Kidney epithelial cell (primary cell): ENCODE results near the gene PSMD9. TPM values are rescaled to one million over a fixed set of nuclear protein-coding genes. Genes with fewer than 3 reads are reported as not detected.

ENCODE experiments used
- DNase-seq: peaks from one replicate; pipeline ENCODE4 v3.0.0-alpha.2; 2010; ENCODE audit warnings: low read depth
- H3K27me3 ChIP-seq: 2 replicates; pipeline ENCODE4 v1.6.0; 2011; ENCODE audit warnings: low read length; ENCODE audit not compliant: control insufficient read depth, insufficient read depth
- H3K36me3 ChIP-seq: 2 replicates; pipeline ENCODE4 v1.5.1; 2011; ENCODE audit warnings: low read length; ENCODE audit not compliant: control insufficient read depth, insufficient read depth
- H3K4me3 ChIP-seq: 2 replicates; pipeline ENCODE4 v1.5.1; 2011; ENCODE audit warnings: low read depth, mild to moderate bottlenecking, control low read depth, low read length
- CTCF ChIP-seq: IDR thresholded peaks from 2 replicates; pipeline ENCODE4 v1.5.1; 2011; ENCODE audit warnings: mild to moderate bottlenecking, moderate library complexity, low read length, control low read depth, inconsistent platforms; ENCODE audit not compliant: insufficient read depth, poor library complexity, severe bottlenecking
- total RNA-seq: library from RNA; depleted of rRNA; stranded (reverse); fragments of >200 nt; gene quantifications from 2 replicates; pipeline ENCODE4 v1.2.3, GENCODE V29; 2015

The PSMD9 gene
- total RNA-seq, 1 donor from 2014 or later: 151 TPM

GRCh38 chr12:121899590-121899989, 11.0 kb downstream of the PSMD9 start:
- TF ChIP-seq CTCF: no peak
- H3K36me3 ChIP-seq: peaks cover 9% of the 10 kb centered on the region

GRCh38 chr12:121903202-121903601, 14.6 kb downstream of the PSMD9 start:
- H3K27me3 ChIP-seq: no peaks in the 10 kb centered on the region
- no peak for TF ChIP-seq CTCF
- peaks cover 7% of the 10 kb centered on the region for H3K36me3 ChIP-seq
- H3K4me3 ChIP-seq: no peak overlapping the region
- no peak for DNase-seq

More at GRCh38 chr12:121899590-121899989, 11.0 kb downstream of the PSMD9 start:
- DNase-seq: no peak
- Histone ChIP-seq H3K27me3 (no peaks in the 10 kb centered on the region), H3K4me3 (no peak overlapping the region)

GRCh38 chr12:121905746-121906145, 17.2 kb downstream of the PSMD9 start:
- H3K27me3 ChIP-seq: no peaks in the 10 kb centered on the region
- DNase-seq: no peak
- H3K36me3 ChIP-seq: peaks cover 7% of the 10 kb centered on the region
- no peak overlapping the region for H3K4me3 ChIP-seq
- TF ChIP-seq CTCF: no peak

- Histone ChIP-seq H3K27me3 (no peaks in the 10 kb centered on the region), H3K36me3 (no peaks in the 10 kb centered on the region), H3K4me3 (no peak overlapping the region)
- DNase-seq: no peak
- TF ChIP-seq CTCF: no peak
These were observed 20.1 kb downstream of the PSMD9 start for GRCh38 chr12:121908702-121909101.

- no peaks in the 10 kb centered on the region for H3K36me3 ChIP-seq
- no peak for TF ChIP-seq CTCF
- no peak for DNase-seq
- no peaks in the 10 kb centered on the region for H3K27me3 ChIP-seq
- H3K4me3 ChIP-seq: no peak overlapping the region
These were observed 23.4 kb downstream of the PSMD9 start for GRCh38 chr12:121911824-121912585.

GRCh38 chr12:121915841-121916321, 27.3 kb downstream of the PSMD9 start:
- no peak for DNase-seq
- Histone ChIP-seq H3K27me3 (no peaks in the 10 kb centered on the region), H3K36me3 (no peaks in the 10 kb centered on the region), H3K4me3 (no peak overlapping the region)
- no peak for TF ChIP-seq CTCF
